Fibroblast of villous mesenchyme (primary cell): ENCODE results near the gene SYT13. TPM values are rescaled to one million over a fixed set of nuclear protein-coding genes. Genes with fewer than 3 reads are reported as not detected.

ENCODE experiments used
- DNase-seq: peaks from one replicate; pipeline ENCODE4 v3.0.0-alpha.2; 2010; ENCODE audit warnings: low read depth
- H3K4me3 ChIP-seq: 2 replicates; pipeline ENCODE4 v1.5.1; 2011; ENCODE audit warnings: low read depth, mild to moderate bottlenecking, low read length
- CTCF ChIP-seq: IDR thresholded peaks from 2 replicates; pipeline ENCODE4 v1.5.1; 2012; ENCODE audit warnings: low read depth, mild to moderate bottlenecking, low read length; ENCODE audit not compliant: insufficient read depth
- total RNA-seq: library from RNA; depleted of rRNA; stranded (reverse); fragments of >200 nt; gene quantifications from 2 replicates; pipeline ENCODE4 v1.2.3, GENCODE V29; 2012

SYT13 gene
- total RNA-seq, 1 donor = not detected

- no peak for TF ChIP-seq CTCF
- DNase-seq = no peak
Observed at GRCh38 chr11:45305874-45306623, 19.9 kb upstream of the SYT13 start.

GRCh38 chr11:45304992-45305335 is 18.8 kb upstream of the SYT13 start:
- H3K4me3 ChIP-seq = no peak overlapping the region
- no peak for TF ChIP-seq CTCF

More at GRCh38 chr11:45305874-45306623, 19.9 kb upstream of the SYT13 start:
- no peak overlapping the region for H3K4me3 ChIP-seq

GRCh38 chr11:45304111-45304991 is 18.2 kb upstream of the SYT13 start:
- H3K4me3 ChIP-seq = no peak overlapping the region
- DNase-seq = no peak
- TF ChIP-seq CTCF = no peak

More at GRCh38 chr11:45304992-45305335, 18.8 kb upstream of the SYT13 start:
- no peak for DNase-seq

- no peak for TF ChIP-seq CTCF
- H3K4me3 ChIP-seq = no peak overlapping the region
- no peak for DNase-seq
Observed at GRCh38 chr11:45303316-45303715, 17.2 kb upstream of the SYT13 start.

GRCh38 chr11:45301537-45302246 is 15.6 kb upstream of the SYT13 start:
- no peak overlapping the region for H3K4me3 ChIP-seq
- no peak for DNase-seq
- TF ChIP-seq CTCF = no peak

GRCh38 chr11:45300715-45301114 is 14.6 kb upstream of the SYT13 start:
- TF ChIP-seq CTCF = no peak

More at GRCh38 chr11:45300715-45301114, 14.6 kb upstream of the SYT13 start:
- DNase-seq = no peak
- no peak overlapping the region for H3K4me3 ChIP-seq
